ENCODE results near the gene CLDN18.

CLDN18 gene

DNA sequence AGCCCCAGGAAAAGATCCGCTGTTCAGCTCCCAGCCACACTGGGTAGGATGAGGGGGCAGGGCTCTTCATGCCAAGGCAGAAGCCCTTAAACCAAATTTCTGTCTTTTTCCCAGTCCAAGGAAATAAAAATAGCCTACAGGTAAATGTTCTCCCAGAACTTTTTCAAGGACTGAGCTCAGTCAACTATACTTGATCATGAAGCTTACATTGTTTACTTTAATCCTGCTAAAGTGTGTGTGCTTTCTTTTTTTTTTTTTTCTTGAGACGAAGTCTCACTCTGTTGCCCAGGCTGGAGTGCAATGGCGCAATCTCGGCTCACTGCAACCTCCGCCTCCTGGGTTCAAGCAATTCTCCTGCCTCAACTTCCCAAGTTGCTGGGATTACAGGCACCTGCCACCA is 17.9 kb downstream of the CLDN18 start:
- no peak for DNase-seq

DNA sequence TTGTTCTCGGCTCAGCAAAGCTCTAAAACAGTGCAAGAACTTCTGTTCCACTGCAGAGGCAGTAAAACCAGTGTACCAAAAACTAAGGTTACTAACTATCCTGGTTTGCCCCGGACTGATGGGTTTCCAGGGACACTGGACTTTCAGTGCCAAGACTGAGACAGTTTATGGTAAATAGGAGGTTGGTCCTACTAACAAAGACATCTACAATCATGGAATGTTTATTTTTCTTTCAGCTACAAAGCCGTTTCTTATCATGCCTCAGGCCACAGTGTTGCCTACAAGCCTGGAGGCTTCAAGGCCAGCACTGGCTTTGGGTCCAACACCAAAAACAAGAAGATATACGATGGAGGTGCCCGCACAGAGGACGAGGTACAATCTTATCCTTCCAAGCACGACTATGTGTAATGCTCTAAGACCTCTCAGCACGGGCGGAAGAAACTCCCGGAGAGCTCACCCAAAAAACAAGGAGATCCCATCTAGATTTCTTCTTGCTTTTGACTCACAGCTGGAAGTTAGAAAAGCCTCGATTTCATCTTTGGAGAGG is 20.8 kb downstream of the CLDN18 start:
- DNase-seq = no peak

DNA sequence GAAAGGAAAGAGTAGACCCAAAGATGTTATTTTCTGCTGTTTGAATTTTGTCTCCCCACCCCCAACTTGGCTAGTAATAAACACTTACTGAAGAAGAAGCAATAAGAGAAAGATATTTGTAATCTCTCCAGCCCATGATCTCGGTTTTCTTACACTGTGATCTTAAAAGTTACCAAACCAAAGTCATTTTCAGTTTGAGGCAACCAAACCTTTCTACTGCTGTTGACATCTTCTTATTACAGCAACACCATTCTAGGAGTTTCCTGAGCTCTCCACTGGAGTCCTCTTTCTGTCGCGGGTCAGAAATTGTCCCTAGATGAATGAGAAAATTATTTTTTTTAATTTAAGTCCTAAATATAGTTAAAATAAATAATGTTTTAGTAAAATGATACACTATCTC is 21.6 kb downstream of the CLDN18 start:
- DNase-seq = no peak

DNA sequence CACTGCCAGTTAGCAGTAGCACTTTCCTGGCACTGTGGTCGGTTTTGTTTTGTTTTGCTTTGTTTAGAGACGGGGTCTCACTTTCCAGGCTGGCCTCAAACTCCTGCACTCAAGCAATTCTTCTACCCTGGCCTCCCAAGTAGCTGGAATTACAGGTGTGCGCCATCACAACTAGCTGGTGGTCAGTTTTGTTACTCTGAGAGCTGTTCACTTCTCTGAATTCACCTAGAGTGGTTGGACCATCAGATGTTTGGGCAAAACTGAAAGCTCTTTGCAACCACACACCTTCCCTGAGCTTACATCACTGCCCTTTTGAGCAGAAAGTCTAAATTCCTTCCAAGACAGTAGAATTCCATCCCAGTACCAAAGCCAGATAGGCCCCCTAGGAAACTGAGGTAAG is 22.6 kb downstream of the CLDN18 start:
- DNase-seq = no peak

DNA sequence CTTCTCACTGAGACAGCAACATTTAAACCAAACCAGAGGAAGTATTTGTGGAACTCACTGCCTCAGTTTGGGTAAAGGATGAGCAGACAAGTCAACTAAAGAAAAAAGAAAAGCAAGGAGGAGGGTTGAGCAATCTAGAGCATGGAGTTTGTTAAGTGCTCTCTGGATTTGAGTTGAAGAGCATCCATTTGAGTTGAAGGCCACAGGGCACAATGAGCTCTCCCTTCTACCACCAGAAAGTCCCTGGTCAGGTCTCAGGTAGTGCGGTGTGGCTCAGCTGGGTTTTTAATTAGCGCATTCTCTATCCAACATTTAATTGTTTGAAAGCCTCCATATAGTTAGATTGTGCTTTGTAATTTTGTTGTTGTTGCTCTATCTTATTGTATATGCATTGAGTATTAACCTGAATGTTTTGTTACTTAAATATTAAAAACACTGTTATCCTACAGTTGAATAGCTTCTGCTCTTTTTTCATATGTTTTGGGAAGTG is 23.3 kb downstream of the CLDN18 start:
- DNase-seq = no peak

DNA sequence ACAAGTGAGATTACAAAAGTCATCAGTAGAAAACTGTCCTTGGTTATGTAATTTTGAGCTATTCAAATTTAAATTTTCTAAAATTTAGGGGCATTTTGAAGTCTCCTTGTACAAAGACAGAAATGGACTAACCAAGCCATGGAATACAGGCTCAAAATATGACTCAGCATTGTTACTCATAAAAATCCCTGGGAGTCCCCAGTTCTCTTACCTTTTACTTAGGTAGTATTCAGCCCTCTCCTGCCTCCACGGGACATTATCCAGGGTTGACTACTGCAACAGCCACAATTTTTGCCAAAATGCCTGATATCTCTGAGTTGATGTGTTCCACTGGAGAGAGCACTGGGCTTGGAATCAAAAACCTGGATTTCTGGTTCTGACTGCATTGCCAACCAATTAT is 25.0 kb downstream of the CLDN18 start:
- DNase-seq = no peak

DNA sequence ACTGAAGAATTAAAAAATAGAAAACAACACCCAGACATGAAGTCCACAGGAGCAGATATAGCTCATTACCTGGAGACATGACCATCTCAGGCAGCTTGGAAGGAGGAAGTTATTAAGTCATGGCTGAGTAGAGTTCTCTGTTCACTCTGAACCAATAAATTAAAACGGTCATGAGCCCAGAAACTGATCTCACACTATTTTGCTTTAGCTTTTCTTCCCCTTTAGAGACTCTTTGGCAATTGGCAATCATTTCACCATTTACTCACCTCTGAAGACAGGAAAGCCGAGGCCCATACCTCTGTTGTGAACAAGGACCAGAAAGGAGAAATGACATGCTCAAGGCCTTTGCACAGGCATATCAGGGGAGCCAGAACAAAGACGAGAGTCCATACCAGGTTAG is 26.6 kb downstream of the CLDN18 start:
- DNase-seq = no peak

DNA sequence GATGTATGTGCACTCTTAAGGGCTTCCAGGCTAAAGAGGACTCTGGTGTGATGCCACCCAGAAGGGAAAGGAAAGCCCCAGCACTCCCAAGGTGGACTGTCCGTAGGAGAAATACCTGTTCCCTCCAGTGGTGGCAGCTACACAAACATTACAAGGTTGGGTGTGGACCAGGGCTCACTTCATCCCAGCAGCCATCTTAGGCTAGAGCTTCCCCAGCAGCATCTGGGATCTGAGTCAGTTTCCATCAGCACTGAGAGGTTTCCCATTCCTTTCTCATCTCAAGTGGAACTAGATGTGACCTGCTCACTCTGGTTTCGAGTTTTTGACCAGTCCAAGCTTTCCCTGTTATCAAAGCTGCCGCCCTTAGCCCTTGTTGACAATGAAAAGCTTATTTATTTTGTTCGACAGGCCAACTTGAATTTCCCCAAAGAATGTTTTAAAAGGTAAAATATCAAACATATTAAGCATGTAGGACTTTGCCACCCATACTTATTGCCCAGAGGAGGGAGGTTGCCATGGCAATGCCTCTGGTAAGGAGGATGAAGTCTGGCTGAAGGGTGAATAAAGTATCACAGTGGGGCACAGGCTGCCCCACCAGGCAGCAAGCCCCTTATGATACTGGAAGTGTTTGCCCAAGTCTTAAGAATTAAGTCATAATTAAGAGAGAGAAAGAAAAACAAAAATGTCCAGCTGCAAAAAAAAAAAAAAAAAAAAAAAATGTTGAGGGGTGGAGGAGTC is 28.9 kb downstream of the CLDN18 start:
- DNase-seq = no peak

DNA sequence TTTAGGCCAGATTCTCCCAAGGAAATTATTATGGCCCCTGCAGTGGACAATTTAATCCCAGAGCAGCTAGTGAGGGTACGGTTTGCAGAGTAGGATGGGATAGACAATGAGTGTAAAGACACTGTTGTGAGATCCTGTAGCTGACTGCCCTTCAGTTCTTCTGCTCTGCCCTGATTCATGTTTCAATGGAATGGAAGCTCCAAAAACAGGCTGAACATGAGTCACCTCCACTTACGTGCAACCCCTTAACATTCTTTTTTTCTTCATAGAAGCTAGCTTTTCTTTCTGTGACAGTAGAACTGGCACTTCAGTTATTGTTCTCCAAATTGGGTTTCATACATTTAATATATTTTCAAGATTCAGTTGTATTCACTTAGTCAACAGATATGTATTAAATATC is 32.1 kb downstream of the CLDN18 start:
- DNase-seq = no peak

DNA sequence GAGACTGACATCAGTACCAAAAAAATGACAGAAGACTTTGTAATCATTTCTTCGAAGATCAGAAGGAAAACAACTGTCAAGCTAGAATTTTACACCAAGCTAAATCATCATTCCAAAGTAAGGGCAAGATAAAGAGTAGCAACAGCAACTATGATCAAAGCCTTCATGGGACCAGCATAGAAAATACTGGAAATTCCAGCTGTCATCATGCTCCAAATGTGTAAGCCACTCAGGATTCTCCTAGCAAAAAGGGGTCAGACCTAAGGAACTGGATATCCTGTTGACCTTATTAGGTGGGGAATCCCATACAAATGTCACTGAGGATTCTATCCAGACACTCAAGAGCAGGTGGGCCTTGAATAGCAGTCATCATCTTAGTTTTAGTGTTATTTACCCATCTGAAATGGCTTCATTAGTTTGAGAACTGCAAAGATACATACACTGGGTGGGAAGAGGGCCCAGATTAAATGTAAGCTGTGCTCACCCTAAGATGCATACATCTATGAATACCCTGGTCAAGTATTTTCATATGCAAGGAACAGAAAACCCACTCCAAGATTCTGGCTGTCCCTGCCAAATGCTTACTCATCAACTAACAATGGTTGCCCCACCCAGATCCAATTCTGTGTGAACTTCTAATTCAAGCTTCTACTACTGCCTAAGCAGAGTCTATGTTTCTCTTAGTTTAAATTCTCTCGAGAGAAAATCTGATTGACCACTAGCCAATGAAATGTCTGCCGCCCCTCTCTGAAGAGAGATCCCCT is 33.5 kb downstream of the CLDN18 start:
- DNase-seq = peak; percentile 9

DNA sequence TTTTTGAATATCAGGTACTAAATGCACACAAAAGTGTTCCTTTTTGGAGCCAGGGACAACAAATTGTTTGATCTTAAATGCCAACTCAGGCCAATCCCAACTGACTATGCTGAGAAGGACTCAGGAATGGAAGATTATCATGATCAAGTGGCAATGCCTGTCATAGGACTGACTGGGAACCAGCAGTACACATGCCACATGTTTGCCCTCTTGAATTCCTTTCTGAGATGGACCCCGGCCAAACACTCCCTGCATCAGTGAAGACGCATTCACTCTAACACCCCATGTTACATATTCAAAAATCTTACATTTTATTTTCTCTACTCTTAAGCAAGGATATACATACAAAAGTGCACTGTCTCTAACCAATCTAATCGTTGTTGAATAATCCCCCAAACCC is 36.1 kb downstream of the CLDN18 start:
- DNase-seq = no peak

DNA sequence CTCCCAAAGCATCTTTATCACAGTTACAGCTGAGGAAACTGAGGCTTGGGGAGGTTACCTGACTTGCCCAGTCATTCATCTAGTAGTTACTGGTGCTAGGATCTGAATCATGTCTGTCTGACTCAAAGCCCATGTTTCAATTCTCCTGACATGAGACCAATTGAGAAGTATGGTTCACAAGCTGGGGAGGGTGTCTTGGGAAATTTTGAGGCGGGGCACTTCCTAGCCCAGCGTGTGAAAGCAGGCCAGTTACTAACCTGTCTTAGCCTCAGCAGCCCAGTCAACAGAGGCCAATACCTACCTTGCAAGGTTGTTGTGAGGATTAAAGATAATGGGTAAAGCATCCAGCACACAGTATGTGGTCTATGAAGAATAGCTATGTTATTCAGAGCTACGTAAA is 37.0 kb downstream of the CLDN18 start:
- peak; percentile 20 for DNase-seq

DNA sequence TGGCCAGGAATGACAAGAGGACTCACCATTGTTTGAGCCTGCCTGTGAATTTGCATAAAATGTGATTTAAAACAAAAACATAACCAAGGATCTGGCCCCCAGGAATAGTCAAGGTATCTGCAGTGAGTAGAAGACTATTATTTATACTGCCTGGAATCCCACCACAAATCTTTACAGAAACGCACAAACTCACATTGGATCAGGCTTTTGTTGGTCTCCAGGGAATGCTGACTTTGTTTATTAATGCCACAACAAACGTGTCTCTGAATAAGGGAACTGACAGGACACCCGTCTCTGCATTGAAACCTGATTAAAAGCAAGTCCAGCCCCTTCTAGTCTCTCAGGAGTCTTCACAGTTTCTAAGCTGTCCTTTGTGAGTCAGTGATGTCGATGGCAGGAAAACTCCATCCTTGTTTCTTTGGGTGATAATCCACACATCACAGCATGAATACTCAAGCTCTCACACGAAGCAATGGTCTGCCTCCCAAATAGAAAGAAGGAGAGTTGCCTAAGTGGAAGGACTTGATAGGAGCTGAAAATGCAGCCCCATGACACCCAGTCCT is 37.7 kb downstream of the CLDN18 start:
- DNase-seq = no peak

DNA sequence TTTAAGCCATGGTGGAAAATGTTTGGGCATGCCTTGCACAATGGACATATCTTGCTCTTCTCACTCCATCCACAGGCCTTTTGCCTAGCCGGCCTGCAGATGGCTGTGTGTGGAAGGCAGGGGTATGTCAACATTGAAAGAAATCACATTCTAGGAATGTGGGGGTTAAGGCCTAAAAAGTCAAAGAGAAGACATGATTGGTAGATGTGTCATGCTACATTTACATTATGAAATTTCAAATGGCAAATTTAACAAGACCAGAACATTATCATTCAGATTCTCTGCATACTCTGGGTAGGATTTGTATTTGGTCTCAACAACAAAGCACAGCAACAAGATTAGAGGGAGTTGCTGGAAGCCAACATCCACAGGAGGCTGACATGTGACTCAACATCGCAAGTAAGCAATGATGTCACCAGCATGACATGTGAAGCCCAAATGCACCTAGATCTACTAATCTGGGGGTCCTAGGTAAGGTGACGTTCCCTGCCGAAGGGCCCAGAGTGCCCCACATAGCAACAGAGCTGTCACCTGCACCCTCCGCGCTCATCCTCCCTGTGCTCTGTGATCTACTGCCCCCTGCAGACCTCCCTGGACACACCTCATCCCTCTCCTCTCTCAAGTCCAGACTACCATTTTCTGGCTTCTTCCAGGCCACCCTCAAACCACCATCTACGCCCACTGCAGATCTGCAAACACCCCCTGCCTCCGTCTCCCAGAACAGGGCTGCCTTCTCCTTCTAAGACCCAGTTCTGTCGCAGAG is 39.4 kb downstream of the CLDN18 start:
- DNase-seq = no peak

DNA sequence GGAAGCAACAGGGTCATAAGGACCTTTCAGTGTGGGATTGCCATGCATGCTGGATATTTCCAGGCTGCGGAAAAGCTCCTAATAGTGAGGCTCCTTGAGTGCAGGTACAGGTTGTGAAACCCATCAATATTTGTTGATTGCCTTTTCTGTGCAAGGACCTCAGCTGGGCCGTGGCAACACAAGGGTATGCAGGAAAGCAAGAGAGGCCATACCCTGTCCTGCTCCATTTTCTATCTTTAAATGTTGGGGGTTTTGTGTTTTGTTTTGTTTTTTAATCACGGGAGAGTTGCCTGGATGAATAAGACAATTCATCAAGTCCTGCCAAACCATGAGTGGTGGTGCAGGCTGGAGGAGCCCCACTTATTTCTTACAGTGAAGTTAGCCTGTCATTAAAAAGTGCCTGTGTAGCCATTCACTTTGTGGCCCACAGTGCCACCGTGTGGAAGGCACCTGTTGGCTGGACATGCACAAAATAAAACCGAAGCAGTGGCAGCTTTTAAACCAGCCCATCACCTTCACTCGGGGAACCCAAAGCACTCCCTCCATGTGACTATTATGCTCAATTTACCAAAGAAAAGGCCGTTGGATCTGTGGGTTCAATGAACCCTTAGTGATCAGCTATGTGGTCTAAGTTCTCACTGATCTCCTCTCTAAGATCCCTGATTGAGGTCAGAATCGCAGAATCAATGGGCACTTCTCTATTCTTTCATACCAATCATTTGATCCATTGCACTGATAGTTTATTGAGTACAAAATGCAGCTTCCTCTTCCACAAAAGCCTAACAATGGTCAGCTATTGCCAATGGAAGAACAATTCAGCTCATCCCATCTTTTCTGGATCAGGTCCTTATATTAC is 42.2 kb downstream of the CLDN18 start:
- DNase-seq = peak; percentile 21

DNA sequence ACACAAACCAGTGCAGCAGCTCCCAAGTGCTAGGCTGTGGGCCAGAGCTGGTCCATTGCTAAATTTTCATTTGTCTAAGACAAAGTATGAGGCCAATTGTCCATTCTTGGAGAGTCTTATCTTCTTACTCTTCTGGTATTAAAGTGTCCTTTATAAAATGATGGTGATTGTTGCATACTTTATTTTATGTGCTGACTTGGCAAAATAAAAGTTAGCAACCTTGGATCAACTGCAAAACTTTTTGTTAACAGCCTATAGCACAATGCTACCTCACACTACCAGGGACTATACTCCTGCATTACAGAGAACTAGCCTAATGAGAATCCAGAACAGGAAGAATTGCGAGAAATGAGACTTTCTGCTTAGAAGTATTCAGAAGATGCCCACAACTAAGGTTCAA is 44.1 kb downstream of the CLDN18 start:
- DNase-seq = no peak

DNA sequence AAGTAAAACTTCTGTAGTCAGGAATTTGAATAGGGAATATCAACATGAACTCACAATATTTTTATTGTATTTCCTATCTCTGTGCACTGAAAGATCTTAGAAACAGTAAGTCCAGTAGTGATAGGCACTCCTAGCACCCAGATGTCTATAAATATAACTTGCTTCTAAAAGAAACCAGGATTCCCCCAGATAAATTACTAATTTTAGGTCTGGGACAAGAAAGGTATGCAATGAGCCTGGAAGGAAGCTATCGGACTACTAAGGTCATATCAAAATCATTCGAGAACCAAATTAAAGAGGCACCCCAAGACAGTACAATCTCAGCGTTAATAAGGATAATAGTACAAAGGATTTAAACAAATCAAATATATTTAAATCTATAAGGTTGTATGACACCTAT is 47.4 kb downstream of the CLDN18 start:
- no peak for DNase-seq

DNA sequence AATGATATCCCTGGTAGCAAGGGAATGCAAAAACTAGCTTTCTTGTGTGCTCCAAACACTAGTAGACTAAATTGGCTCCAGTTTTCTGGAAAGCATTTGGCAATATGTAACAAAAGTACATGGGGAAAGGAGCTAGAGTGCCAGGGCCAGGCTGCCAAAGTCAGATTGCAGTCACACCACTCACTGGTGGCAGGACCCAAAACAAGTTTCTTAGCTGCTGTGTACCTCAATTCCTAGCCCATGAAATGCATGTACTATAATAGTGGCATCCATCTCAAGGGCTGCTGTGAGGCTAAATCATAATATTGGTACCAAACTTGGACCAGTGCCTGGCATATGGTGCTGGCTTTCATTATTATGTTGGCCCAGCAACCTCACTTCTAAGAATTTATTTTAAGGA is 49.3 kb downstream of the CLDN18 start:
- DNase-seq = no peak

DNA sequence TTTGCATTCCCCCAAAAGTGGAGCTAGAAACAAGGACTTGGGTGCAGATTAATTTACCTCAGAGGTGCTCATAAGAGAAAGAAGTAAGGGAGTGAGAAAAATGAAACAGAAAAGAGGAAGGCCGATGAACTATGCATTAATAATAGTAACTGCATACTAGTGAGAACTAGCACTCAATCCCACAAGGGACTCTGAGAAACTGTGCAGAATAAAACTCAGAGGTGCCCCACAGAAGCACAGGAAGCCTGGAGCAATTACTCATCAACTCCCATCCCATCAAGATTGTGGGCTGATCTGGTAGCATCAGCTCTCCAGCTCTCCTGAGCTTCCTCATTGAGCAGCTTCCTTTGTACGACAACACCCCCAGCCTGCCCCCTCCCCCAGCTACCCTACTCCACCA is 50.8 kb downstream of the CLDN18 start:
- DNase-seq = no peak

DNA sequence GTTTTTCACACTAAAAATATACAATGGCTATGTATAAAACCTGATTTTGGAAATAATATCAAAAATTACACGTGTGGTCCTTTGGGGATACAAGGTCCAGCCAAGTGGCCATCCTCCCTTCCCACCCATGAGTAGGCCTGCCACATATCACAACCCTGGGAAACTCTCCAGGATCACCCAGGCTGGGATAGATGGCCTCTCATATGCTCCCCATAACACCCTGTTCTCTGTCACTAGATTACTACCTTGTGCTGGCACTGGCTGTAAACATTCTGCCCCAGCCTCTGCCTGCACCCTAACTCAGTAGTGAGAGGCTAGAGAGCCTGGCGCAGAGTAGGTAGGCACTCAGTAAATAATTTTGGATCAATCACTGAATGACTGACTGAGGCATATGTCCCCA is 52.1 kb downstream of the CLDN18 start:
- DNase-seq = no peak

DNA sequence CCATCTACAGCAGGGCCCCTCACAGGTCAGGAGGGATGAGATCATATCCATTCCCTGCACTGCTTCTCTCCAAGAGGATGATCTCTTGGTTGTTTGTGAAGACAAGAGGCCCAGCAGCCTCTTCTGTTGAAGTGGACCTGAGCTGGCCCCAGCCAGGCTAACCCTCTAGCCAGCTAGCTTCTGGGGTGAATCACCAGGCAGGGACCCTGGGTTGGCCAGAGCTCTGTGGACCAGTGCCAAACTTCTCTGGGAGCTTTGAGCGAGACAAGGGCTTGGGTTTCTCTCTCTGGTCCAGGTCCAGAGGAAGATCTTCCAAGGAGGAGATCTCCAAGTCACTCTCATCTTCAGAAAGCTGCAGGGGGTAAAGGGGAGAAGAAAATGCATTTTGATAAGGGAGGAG is 52.7 kb downstream of the CLDN18 start:
- DNase-seq = no peak

DNA sequence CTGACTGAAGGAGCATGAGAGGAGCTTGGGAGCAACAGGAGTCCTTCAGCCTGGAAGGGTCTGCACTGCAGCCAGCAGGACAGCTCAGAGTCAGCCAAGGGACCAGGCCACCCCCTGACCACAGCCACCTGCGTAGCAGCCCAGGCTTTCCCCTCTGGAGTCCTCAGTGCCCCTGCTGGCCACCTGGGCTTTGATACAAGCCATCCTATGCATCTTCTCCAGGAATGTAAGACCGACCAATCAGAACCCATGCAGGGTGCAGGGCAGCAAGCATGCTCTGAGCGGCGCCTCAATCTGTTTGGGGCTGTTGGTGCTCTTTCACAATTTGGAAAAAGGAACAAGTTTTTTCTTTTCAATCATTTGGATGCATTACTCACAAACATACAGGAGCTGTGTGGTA is 53.5 kb downstream of the CLDN18 start:
- DNase-seq = no peak

All from inflammatory macrophage treated with lipopolysaccharide for 4 hours (primary cell).